Endothelial cell of umbilical vein (primary cell): ENCODE data around the gene PLA2G2D. TPM values are rescaled to one million over a fixed set of nuclear protein-coding genes. Genes with fewer than 3 reads are reported as not detected.

Source experiments
- BruUV-seq: library from RNA; stranded (reverse); fragments of 400-500 nt; replicated peaks from 2 replicates; lab custom pipeline; 2021; lab: Mats Ljungman, UMichigan
- CTCF ChIA-PET: fragments of 300-600, 350-600 bp; sonication (Branson Sonifier 250); formaldehyde crosslinking; loops from one replicate; lab custom pipeline; 2021; ENCODE audit warnings: antibody characterized with exemption, inconsistent platforms; lab: Charles Lee
- POLR2A ChIA-PET: fragments of 300-600, 350-600 bp; sonication (Branson Sonifier 250); formaldehyde crosslinking; loops from one replicate; lab custom pipeline; 2021; ENCODE audit warnings: antibody characterized with exemption, inconsistent platforms; lab: Charles Lee
- DNase-seq: peaks from one replicate; pipeline ENCODE4 v3.0.0-alpha.2; 2011; ENCODE audit warnings: low read depth, low spot score
- FAIRE-seq: peaks from 2 replicates; lab custom pipeline; 2011; peaks lifted over from hg19 to GRCh38; lab: Jason Lieb, UNC
- H2AFZ ChIP-seq: 2 replicates; pipeline ENCODE4 v1.6.0; 2012; ENCODE audit warnings: low read depth, low read length, control low read depth, inconsistent platforms
- H3K27ac ChIP-seq: 2 replicates; pipeline ENCODE4 v1.5.1; 2011; ENCODE audit warnings: low read depth, mild to moderate bottlenecking, control low read depth, low read length, moderate library complexity; ENCODE audit not compliant: insufficient read depth
- H3K27me3 ChIP-seq, 2 experiments: 2 replicates each; pipeline versions ENCODE4 v1.6.0 to v1.6.1; 2011; ENCODE audit warnings: low read length in 2 of 2, mixed read lengths in 1 of 2; ENCODE audit not compliant: control insufficient read depth in 2 of 2, insufficient read depth in 2 of 2
- H3K36me3 ChIP-seq, 2 experiments: 2 replicates in 1 of 2; 3 replicates in 1 of 2; pipeline ENCODE4 v1.5.1; 2011; ENCODE audit warnings: low read length in 2 of 2, mild to moderate bottlenecking in 1 of 2, moderate library complexity in 1 of 2; ENCODE audit not compliant: control insufficient read depth in 2 of 2, insufficient read depth in 2 of 2; ENCODE audit errors: extremely low read depth in 1 of 2
- H3K4me1 ChIP-seq: 3 replicates; pipeline ENCODE4 v1.5.1; 2011; ENCODE audit warnings: mild to moderate bottlenecking, low read length; ENCODE audit not compliant: control insufficient read depth, insufficient read depth; ENCODE audit errors: extremely low read depth
- H3K4me2 ChIP-seq: 2 replicates; pipeline ENCODE4 v1.6.1; 2011; ENCODE audit warnings: low read length, control low read depth, mixed read lengths; ENCODE audit not compliant: insufficient read depth
- H3K4me3 ChIP-seq, 3 experiments: fragments of 200-600 bp in 1 of 3; sonication (generic), shearing (Covaris generic) in 1 of 3; replicated peaks in 1 of 3; 2 replicates each; pipeline ENCODE4 v1.5.1; 2011 to 2016; ENCODE audit warnings: control low read depth in 3 of 3, low read length in 3 of 3, mild to moderate bottlenecking in 2 of 3, inconsistent platforms in 1 of 3, low read depth in 1 of 3, moderate library complexity in 1 of 3; ENCODE audit not compliant: insufficient read depth in 1 of 3
- H3K79me2 ChIP-seq: 2 replicates; pipeline ENCODE4 v1.6.0; 2012; ENCODE audit warnings: low read length, inconsistent platforms; ENCODE audit not compliant: control insufficient read depth, insufficient read depth
- H3K9ac ChIP-seq: replicated peaks from 2 replicates; pipeline ENCODE3; 2011; ENCODE audit warnings: low read length, control low read depth; ENCODE audit not compliant: insufficient read depth; ENCODE audit errors: extremely low read depth
- H3K9me1 ChIP-seq: replicated peaks from 3 replicates; pipeline ENCODE4 v1.6.0; 2011; ENCODE audit warnings: mild to moderate bottlenecking, low read length; ENCODE audit not compliant: control insufficient read depth, insufficient read depth; ENCODE audit errors: extremely low read depth
- H3K9me3 ChIP-seq: replicated peaks from 2 replicates; pipeline ENCODE4 v1.5.1; 2012; ENCODE audit warnings: low read length, inconsistent platforms; ENCODE audit not compliant: control insufficient read depth, insufficient read depth
- H4K20me1 ChIP-seq: replicated peaks from 2 replicates; pipeline ENCODE3; 2011; ENCODE audit warnings: mild to moderate bottlenecking, low read length; ENCODE audit not compliant: control insufficient read depth, insufficient read depth; ENCODE audit errors: extremely low read depth
- EZH2 ChIP-seq: IDR thresholded peaks from 2 replicates; pipeline ENCODE4 v1.6.1; 2012; ENCODE audit warnings: borderline replicate concordance, low read depth, mild to moderate bottlenecking, moderate library complexity, low read length, inconsistent platforms; ENCODE audit not compliant: severe bottlenecking
- FOS ChIP-seq: IDR thresholded peaks from 2 replicates; pipeline ENCODE4 v1.6.1; 2011; ENCODE audit warnings: mild to moderate bottlenecking, low read length, moderate library complexity, borderline replicate concordance; ENCODE audit not compliant: insufficient read depth
- GATA2 ChIP-seq: IDR thresholded peaks from 2 replicates; pipeline ENCODE4 v1.7.0; 2011; ENCODE audit warnings: low read depth, mild to moderate bottlenecking, moderate library complexity, mixed read lengths, low read length; ENCODE audit not compliant: insufficient read length, insufficient read depth
- JUN ChIP-seq: IDR thresholded peaks from 2 replicates; pipeline ENCODE4 v1.6.1; 2011; ENCODE audit warnings: borderline replicate concordance, low read depth; ENCODE audit not compliant: insufficient read length, insufficient read depth
- MYC ChIP-seq: IDR thresholded peaks from one replicate; pipeline ENCODE4 v1.6.1; 2011; ENCODE audit warnings: mild to moderate bottlenecking, low read depth, low read length
- POLR2A ChIP-seq: IDR thresholded peaks from 2 replicates; pipeline ENCODE4 v1.6.1; 2012; ENCODE audit warnings: low read depth, mild to moderate bottlenecking, control low read depth, low read length
- POLR2AphosphoS5 ChIP-seq: IDR thresholded peaks from 2 replicates; pipeline ENCODE4 v1.6.1; 2012; ENCODE audit warnings: low read depth, mild to moderate bottlenecking, control low read depth, low read length, moderate library complexity; ENCODE audit not compliant: insufficient read depth
- dilution Hi-C: fragments of 300-500 bp; cut with MboI; formaldehyde crosslinking; loops from one replicate; pipeline ENCODE4 v1.15.0; 2019; ENCODE audit warnings: low sequenced_read_pairs; ENCODE audit not compliant: extremely low pct_ligation_motif_present
- intact Hi-C: fragments of 100-400 bp; cut with micrococcal nuclease; formaldehyde crosslinking; loops from one replicate; pipeline ENCODE4 v1.10.0; 2022
- polyA plus RNA-seq, 4 experiments: library from polyadenylated mRNA; depleted of rRNA in 3 of 4; stranded (reverse) in 3 of 4; unstranded in 1 of 4; fragments of >200 nt; gene quantifications; 2 replicates each; pipeline versions ENCODE4 v1.2.1 to v1.2.3, GENCODE V29; 2011 to 2012; ENCODE audit warnings: missing spikeins in 1 of 4
- total RNA-seq: library from RNA; stranded (reverse); gene quantifications from 2 replicates; pipeline ENCODE4 v1.2.3, GENCODE V29; 2021
- TF ChIP-seq, protein P1 (sequence below): IDR thresholded peaks from 2 replicates; pipeline ENCODE4 v1.6.1; 2011; ENCODE audit not compliant: insufficient read depth, insufficient read length
- TF ChIP-seq, protein P2 (sequence below), 2 donors: IDR thresholded peaks; 1 replicate in 1 of 2; 2 replicates in 1 of 2; pipeline ENCODE4 v1.5.1; 2011; ENCODE audit warnings: low read length in 2 of 2, mild to moderate bottlenecking in 2 of 2, moderate library complexity in 2 of 2, control low read depth in 1 of 2, inconsistent platforms in 1 of 2, low read depth in 1 of 2; ENCODE audit not compliant: insufficient read depth in 1 of 2; ENCODE audit errors: extremely low read depth in 1 of 2

Gene PLA2G2D
- total and polyA plus RNA-seq, 2 donors (not counting 3 experiments of a cell fraction or from before 2014, with no cell fraction given): not detected

DNA sequence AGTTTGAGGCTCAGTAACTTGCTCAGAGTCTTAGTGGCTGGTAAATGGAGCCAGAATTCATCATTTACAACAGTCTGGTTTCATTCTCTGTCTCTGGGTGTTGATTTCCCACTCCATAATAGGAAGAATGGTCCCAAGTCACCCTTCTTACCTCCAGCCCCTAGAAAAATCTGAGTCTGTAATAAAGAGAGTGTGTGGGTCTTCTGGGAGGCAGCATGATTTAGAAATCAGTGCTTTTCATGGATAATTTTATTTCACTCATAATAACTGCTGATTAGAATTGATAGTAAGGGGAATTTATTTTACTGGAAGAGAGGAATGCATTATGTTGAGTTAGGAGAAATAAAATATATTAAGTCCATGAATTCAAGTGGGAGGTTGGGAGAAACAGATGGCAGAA lies 2.1 kb downstream of the PLA2G2D start:
- no peak overlapping the region for H2AFZ ChIP-seq
- no peaks in the 10 kb centered on the region for H4K20me1 ChIP-seq
- H3K4me3 ChIP-seq: no peak overlapping the region
- no peaks in the 10 kb centered on the region for H3K9me1 ChIP-seq
- H3K27me3 ChIP-seq: peaks cover 0 to 1% of the 10 kb centered on the region in 2 experiments
- ChIA-PET CTCF (interaction anchor here (1.5 kb wide), 1 partner anchor 27 kb away, joined by 3 read pairs; no protein-coding TSS in a partner anchor), POLR2A (no interaction called here)
- no peaks in the 10 kb centered on the region for H3K4me1 ChIP-seq
- DNase-seq: no peak
- no peak for TF ChIP-seq EZH2
- TF ChIP-seq GATA2: no peak
- TF ChIP-seq POLR2A: no peak
- no peak for TF ChIP-seq POLR2AphosphoS5
- no peak for TF ChIP-seq FOS
- TF ChIP-seq, protein P1, sequence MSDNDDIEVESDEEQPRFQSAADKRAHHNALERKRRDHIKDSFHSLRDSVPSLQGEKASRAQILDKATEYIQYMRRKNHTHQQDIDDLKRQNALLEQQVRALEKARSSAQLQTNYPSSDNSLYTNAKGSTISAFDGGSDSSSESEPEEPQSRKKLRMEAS: no peak
- no peak for TF ChIP-seq MYC
- no peak for TF ChIP-seq JUN
- TF ChIP-seq, protein P2, sequence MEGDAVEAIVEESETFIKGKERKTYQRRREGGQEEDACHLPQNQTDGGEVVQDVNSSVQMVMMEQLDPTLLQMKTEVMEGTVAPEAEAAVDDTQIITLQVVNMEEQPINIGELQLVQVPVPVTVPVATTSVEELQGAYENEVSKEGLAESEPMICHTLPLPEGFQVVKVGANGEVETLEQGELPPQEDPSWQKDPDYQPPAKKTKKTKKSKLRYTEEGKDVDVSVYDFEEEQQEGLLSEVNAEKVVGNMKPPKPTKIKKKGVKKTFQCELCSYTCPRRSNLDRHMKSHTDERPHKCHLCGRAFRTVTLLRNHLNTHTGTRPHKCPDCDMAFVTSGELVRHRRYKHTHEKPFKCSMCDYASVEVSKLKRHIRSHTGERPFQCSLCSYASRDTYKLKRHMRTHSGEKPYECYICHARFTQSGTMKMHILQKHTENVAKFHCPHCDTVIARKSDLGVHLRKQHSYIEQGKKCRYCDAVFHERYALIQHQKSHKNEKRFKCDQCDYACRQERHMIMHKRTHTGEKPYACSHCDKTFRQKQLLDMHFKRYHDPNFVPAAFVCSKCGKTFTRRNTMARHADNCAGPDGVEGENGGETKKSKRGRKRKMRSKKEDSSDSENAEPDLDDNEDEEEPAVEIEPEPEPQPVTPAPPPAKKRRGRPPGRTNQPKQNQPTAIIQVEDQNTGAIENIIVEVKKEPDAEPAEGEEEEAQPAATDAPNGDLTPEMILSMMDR (IDR thresholded peaks at IDR 0.05; ENCODE audit: extremely low read depth in 1 of 2, insufficient read depth in 1 of 2, low read depth in 1 of 2, low read length in 2 of 2): no peak
- no peak overlapping the region for H3K9ac ChIP-seq
- no peak overlapping the region for H3K4me2 ChIP-seq
- FAIRE-seq: no peak
- H3K27ac ChIP-seq: no peak overlapping the region
- no peaks in the 10 kb centered on the region for H3K36me3 ChIP-seq
- dilution Hi-C loops: no loop called here
- no TSS peak for BruUV-seq
- intact Hi-C loops: no loop called here
- no peaks in the 10 kb centered on the region for H3K9me3 ChIP-seq
- H3K79me2 ChIP-seq: no peaks in the 10 kb centered on the region
